GM12873 (cell line): ENCODE data around the gene DBF4B.

Experiments used
- TF ChIP-seq, protein P1 (sequence below): IDR thresholded peaks from 2 replicates; pipeline ENCODE4 v1.5.1; 2012; ENCODE audit warnings: low read depth, mild to moderate bottlenecking, moderate library complexity, low read length, control low read depth; ENCODE audit not compliant: insufficient read depth; ENCODE audit errors: missing control alignments

DBF4B gene

DNA sequence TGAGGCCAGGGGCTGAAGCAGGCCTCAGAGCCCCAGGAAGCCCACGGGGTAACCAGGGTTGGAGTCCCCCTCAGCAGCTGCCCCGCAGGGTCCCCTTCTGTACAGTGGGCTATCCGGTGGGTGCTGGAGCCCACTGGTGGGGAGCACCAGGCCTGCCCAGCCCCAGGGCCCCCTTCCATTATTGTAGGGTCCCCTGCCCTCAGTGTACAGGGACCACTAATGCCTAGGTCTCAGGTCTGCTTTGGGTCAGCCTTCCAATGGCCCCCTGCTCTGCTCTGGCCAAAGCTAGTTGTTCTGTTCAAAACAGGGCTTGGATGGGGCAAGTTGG lies 51.4 kb downstream of the DBF4B start:
- TF ChIP-seq, protein P1, sequence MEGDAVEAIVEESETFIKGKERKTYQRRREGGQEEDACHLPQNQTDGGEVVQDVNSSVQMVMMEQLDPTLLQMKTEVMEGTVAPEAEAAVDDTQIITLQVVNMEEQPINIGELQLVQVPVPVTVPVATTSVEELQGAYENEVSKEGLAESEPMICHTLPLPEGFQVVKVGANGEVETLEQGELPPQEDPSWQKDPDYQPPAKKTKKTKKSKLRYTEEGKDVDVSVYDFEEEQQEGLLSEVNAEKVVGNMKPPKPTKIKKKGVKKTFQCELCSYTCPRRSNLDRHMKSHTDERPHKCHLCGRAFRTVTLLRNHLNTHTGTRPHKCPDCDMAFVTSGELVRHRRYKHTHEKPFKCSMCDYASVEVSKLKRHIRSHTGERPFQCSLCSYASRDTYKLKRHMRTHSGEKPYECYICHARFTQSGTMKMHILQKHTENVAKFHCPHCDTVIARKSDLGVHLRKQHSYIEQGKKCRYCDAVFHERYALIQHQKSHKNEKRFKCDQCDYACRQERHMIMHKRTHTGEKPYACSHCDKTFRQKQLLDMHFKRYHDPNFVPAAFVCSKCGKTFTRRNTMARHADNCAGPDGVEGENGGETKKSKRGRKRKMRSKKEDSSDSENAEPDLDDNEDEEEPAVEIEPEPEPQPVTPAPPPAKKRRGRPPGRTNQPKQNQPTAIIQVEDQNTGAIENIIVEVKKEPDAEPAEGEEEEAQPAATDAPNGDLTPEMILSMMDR, result no peak

DNA sequence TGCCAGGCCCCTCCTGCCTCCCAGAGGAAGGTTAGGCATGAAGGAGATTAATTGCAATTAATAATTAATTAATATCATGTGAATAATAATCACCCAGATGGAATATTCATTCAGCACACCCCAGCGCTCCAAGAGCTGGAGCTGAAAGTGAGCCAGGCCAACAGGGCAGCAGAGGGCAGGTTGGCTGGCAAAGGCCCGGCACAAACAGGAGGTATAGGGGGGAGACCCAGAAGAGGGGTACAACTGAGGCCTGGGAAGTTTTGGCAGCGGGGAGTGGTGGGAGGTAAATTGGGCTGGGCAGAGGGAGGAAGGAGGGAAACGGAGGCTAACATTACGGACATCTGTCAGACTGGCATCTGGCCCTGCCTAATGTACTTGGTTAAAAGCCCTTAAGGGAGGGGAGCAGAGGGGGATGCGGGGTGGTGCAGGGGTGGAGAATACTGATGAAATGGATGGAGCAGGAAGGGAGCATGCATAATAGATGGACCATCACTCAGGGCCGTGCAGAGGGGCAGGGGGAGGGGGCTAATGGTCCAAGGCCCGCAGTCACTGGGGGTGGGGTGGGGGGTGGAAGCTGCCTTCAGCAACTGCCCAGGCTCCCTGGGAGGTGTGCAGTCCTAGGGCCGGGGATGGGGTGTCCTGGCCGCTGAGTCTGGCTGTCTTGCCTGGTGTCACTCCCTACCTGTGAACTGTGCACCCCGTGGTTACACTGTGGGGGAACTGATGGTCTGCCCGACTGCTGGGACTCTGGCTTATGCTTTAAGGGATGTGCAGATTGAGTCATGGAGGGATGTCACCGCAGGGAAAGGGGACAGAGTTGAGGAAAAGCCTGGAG lies 52.2 kb downstream of the DBF4B start:
- TF ChIP-seq, protein P1, result no peak

DNA sequence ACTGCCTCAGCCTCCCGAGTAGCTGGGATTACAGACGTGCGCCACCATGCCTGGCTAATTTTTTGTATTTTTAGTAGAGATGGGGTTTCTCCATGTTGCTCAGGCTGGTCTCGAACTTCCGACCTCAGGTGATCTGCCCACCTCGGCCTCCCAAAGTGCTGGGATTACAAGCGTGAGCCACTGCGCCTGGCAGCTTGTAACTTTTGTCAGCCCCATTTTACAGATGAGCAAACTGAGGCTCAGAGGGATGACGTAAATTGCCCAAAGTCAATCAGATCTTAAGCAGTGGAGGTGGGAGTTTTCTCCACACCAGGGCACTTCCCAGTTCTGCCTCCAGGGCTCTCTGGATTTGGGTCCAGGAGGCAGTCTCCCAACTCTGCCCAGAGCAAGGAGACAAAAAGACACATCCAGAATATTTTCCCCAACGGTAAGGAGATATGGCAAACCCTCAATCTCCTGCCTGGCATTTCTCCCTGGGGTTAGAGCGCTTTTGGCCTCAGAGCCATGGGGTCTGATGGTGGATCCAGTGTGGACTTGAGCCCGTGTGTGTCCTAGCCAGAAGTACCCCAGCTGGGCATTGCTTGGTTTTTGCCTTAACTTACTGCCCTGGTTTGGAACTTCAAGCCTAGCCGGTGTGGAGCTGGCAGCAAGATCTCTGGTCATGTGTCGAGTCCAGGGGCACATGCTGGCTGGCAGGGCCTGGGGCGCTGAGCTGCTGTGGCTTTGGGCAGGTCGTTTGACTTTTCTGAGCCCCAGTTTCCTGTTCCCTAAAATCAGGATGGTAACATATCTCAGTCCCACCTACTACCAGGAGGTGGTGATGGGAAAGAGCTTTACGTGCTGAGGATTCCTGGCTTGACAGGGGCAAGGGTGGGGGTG lies 53.7 kb downstream of the DBF4B start:
- TF ChIP-seq, protein P1, result no peak

DNA sequence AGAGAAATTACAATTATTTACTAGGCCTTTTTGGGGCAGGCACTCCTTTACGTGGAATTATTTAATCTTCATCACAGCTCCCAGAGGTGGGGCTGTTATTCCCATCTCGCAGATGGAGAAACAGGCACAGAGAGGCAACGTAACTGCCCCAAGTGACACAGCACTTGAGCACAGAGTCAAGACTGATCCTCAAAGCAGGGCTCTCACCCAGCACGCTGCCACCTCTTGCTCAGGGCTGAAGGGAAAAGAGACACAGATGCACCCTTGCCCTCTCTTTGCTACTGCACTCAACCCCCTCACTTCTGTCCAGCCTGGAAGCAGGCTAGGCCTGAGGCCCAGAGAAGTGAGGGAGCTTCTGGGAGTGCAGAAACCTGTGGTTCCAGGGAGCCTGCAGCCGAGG lies 54.7 kb downstream of the DBF4B start:
- TF ChIP-seq, protein P1, result no peak

DNA sequence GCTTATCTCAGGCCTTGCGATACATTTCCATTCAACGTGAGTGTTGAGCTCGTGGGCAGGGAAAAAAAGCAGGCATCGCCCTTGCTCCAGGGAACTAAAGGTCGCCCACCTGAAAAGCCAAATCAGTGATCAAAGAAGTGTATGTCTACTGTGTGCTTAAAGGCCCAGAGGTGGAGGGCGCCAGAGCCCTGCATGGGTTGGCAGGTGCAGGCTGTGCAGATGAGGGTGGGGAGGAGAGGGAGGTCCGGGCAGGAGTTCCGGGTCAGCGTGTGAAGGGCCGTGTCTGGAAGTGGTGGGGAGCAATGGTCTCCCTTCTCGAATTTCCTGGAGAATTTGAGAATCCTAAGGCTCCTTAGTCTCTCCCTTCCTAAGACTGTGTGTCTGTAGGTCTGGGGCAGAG lies 57.5 kb downstream of the DBF4B start:
- TF ChIP-seq, protein P1, result no peak

DNA sequence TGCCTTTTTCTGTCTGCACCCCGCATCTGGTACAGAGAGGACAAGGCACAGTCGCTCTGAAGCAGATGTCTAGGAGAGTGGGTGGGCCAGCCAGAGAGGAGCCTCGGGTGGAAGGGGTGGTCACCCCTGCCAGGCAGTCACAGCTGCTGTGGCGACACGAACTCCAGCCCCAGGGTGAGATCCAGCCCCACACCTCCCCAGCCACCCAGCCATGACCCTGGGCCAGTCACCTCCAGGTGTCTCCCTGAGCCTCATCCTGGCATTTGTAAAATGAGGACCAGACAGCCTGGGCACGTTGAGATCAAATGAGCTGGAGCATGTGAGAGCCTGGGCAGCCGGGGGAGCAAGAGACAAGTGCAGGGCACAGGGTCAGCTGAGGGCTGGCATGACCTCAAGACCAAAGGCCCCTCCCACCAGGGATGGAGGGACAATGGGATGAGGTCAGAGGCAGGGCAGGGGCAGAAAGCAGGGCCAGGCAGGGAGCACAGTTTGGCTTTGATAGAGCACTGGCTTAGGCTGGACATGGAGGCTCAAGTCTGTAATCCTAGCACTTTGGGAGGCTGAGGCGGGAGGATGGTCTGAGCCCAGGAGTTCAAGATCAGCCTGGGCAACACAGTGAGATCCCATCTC lies 58.1 kb downstream of the DBF4B start:
- TF ChIP-seq, protein P1, result no peak

DNA sequence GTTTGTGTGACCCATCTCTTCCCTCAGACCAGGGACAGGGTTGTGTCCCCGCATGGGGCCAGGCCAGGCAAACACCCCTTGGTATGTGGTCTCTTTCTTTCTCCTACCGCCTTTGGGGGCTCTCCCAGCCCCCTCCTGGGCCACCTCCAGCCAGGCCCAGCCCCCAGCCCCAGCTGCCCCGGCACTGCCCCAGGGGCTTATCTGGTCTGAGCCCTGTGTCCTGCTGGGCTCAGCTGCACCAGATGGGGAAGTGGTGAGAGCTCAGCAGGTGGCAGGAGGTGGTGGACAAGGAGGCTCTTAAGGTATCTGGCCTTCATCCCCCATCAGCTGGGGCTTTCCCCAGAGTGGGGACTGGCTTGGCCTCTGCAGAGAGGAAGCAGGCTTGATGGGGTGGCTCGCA lies 59.0 kb downstream of the DBF4B start:
- TF ChIP-seq, protein P1, result no peak
